Prostate gland (tissue), 2 donors: ENCODE measurements around the gene NOTCH1. TPM values are rescaled to one million over a fixed set of nuclear protein-coding genes. Genes with fewer than 3 reads are reported as not detected.

Experiments
- DNase-seq: peaks from one replicate; pipeline ENCODE4 v3.0.0-alpha.2; 2019; ENCODE audit warnings: low spot score
- H3K27ac ChIP-seq, 2 donors: fragments of 200-600 bp; sonication (generic); 2 replicates each; pipeline ENCODE4 v1.5.1; 2017 to 2019
- H3K27me3 ChIP-seq: fragments of 200-600 bp; sonication (generic); replicated peaks from 2 replicates; pipeline ENCODE4 v1.5.1; 2019; ENCODE audit not compliant: insufficient read depth
- H3K36me3 ChIP-seq, 2 donors: fragments of 200-600 bp; sonication (generic); 1 replicate in 1 of 2; 2 replicates in 1 of 2; pipeline versions ENCODE4 v1.5.1 to v1.8.1; 2017 to 2019
- H3K4me1 ChIP-seq: fragments of 200-600 bp; sonication (generic); replicated peaks from 2 replicates; pipeline ENCODE4 v1.5.1; 2019
- H3K4me3 ChIP-seq, 2 donors: fragments of 200-600 bp; sonication (generic); 2 replicates each; pipeline ENCODE4 v1.5.1; 2017 to 2019
- H3K9me3 ChIP-seq: fragments of 200-600 bp; sonication (generic); 2 replicates; pipeline ENCODE4 v1.5.1; 2017
- POLR2A ChIP-seq: fragments of 450-650 bp; IDR thresholded peaks from one replicate; pipeline ENCODE4 v1.6.1; 2016; ENCODE audit warnings: antibody characterized with exemption, mild to moderate bottlenecking
- POLR2AphosphoS5 ChIP-seq: sonication (generic); formaldehyde crosslinking; IDR thresholded peaks from one replicate; pipeline ENCODE4 v1.6.1; 2017; ENCODE audit warnings: antibody characterized with exemption
- WGBS: methylation state at CpG from one replicate; pipeline ENCODE4 v1.1.5; 2018; 5-methylcytosine and 5-hydroxymethylcytosine counted together
- intact Hi-C: fragments of 100-400 bp; cut with DNase I; formaldehyde crosslinking; loops from one replicate; pipeline ENCODE4 v1.14.2; 2022
- total RNA-seq, 2 donors: library from RNA; depleted of rRNA; stranded (reverse); fragments of >200 nt; gene quantifications; one replicate each; pipeline ENCODE4 v1.1.0, GENCODE V29; 2016
- TF ChIP-seq, protein P1 (sequence below), 4 experiments: fragments of 200-600 bp in 2 of 4; fragments of 450-650 bp in 2 of 4; sonication (generic) in 2 of 4; IDR thresholded peaks; 1 replicate in 3 of 4; 2 replicates in 1 of 4; pipeline ENCODE4 v1.5.1; 2016 to 2019; ENCODE audit warnings: antibody characterized with exemption in 4 of 4, mild to moderate bottlenecking in 2 of 4, moderate library complexity in 2 of 4

Gene NOTCH1
- total RNA-seq, 2 donors from 2014 or later, result 38.0 to 63.3 TPM

DNA sequence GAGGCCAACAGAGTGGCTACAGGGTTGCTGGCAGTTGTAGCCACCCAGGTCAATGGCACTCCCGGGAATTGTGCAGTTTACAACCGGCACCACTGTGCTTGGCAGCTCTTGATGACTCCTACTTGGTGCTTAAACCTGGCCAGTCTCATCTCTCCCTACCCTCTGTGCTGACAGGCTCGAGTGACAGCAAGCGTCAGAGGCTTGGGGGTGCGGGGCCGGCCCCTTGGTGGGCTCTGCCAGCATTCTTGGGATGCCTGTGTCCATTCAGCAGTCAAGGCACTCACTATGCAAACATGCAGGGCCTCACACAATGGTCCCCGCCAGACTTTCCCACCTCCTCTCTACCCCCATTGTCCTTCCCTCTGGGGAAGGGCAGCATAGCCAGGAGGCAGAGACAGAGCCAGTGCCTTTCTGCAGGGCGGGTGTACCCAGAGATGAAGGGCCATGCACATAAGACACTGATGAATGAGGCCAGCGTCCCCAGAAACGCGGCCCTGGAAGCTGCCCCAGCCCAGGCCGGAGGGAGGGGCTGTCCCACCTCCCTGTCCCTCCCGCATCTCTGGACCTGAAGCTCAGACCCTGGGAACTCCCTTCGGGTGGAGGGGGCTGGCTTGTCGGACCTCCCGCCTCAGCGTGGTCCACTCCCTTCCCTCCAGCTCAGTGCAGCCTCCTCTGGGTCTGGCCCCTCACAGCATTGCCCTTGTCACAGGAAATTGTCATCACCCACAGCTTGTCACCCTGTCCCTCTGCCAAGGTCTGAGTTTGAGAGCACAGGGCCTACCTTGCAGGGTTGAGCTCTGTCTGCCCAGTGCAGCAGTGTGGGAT is 26.4 kb upstream of the NOTCH1 start:
- no peaks in the 10 kb centered on the region for H3K36me3 ChIP-seq
- peaks cover 7% of the 10 kb centered on the region for H3K4me1 ChIP-seq
- 52% methylated on average over 17 of the region's 17 CpGs for WGBS
- no peak overlapping the region for H3K27ac ChIP-seq
- DNase-seq, result no peak
- H3K9me3 ChIP-seq, result no peaks in the 10 kb centered on the region
- no peak overlapping the region for H3K4me3 ChIP-seq
- H3K27me3 ChIP-seq, result no peaks in the 10 kb centered on the region
- intact Hi-C loops, result no loop called here
- TF ChIP-seq POLR2AphosphoS5 (no peak), POLR2A (no peak)
- TF ChIP-seq, protein P1, sequence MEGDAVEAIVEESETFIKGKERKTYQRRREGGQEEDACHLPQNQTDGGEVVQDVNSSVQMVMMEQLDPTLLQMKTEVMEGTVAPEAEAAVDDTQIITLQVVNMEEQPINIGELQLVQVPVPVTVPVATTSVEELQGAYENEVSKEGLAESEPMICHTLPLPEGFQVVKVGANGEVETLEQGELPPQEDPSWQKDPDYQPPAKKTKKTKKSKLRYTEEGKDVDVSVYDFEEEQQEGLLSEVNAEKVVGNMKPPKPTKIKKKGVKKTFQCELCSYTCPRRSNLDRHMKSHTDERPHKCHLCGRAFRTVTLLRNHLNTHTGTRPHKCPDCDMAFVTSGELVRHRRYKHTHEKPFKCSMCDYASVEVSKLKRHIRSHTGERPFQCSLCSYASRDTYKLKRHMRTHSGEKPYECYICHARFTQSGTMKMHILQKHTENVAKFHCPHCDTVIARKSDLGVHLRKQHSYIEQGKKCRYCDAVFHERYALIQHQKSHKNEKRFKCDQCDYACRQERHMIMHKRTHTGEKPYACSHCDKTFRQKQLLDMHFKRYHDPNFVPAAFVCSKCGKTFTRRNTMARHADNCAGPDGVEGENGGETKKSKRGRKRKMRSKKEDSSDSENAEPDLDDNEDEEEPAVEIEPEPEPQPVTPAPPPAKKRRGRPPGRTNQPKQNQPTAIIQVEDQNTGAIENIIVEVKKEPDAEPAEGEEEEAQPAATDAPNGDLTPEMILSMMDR (IDR thresholded peaks at IDR 0.05), result no peak

DNA sequence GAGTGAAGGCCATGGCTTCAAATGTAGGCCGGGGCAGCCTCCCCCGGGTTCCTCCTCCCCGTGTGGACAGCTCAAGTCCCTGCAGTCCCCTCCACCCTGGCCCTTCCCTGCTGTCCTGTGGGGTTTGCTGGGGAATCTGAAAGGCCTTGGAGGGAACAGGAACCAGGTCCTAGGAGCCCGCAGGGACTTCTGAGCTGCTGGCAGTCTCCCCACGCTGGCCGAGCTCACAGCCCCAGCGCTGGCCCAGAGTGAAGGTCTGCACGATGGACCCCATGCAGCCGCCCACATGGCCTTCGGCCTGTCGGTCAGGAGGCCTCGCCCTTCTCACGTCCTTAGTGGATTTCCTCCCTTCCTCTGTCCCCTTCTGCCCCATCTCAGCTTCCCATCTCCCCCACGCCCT is 25.7 kb upstream of the NOTCH1 start:
- Histone ChIP-seq H3K27me3 (no peaks in the 10 kb centered on the region), H3K27ac (no peak overlapping the region), H3K9me3 (no peaks in the 10 kb centered on the region), H3K36me3 (no peaks in the 10 kb centered on the region), H3K4me1 (peaks cover 7% of the 10 kb centered on the region), H3K4me3 (no peak overlapping the region)
- intact Hi-C loops, result no loop called here
- no peak for DNase-seq
- 88% methylated on average over 14 of the region's 14 CpGs for WGBS
- no peak for TF ChIP-seq POLR2A
- no peak for TF ChIP-seq POLR2AphosphoS5
- TF ChIP-seq, protein P1 (IDR thresholded peaks at IDR 0.05), result no peak

DNA sequence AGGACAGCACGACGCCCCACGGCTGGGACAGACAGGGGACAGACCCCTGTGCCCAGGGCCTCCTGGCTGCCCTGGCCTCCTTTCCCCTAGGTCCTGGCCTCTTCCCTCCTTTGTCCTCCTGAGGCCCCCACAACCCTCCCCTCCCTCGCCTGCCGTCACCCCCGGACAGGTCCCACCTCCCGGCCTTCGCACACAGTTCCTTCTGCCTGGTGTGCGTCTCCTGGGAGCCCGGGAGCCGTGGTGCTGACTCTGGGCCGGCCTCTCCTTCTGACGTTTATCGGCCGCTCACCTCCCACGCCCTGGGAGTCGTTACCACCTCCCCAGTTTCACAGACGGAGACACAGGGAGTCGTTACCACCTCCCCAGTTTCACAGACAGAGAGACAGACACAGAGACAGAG is 25.1 kb upstream of the NOTCH1 start:
- intact Hi-C loops, result no loop called here
- Histone ChIP-seq H3K4me1 (peaks cover 7% of the 10 kb centered on the region), H3K27me3 (no peaks in the 10 kb centered on the region), H3K9me3 (no peaks in the 10 kb centered on the region), H3K36me3 (no peaks in the 10 kb centered on the region), H3K4me3 (no peak overlapping the region), H3K27ac (no peak overlapping the region)
- 90% methylated on average over 17 of the region's 19 CpGs for WGBS
- TF ChIP-seq POLR2A, result no peak
- no peak for TF ChIP-seq POLR2AphosphoS5
- TF ChIP-seq, protein P1 (IDR thresholded peaks at IDR 0.05), result no peak
- no peak for DNase-seq

DNA sequence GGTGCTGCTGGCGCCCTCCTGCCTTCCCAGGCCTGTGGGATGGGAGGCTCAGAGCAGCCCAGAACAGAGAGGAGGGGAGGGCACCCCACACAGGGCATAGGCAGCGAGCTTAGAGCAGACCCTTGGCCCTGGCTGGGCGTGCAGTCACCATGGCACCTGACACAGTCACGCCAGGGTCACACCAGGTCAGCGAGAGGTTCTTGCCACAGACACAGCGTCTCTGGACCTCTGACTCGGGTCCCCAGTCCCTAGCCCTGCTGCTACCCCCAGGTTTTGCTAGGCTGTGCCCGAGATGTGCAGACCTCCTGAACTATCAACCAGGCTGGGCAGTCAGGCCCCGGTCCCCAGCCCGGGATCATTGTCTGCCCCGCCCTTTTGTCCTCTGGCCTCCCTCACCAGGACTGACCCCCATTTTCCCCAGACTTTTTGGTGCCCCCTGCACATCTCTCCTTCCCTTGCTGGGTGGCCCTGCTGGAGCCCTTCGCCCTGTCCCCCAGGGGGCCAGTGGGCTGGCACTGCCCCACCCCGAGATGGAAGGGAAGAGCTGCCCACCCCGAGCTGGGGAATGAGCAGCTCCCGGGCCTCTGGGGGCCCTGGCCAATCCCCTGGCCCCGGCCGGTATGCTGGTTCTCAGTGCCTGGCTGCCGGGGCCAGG is 24.5 kb upstream of the NOTCH1 start:
- Histone ChIP-seq H3K4me1 (peaks cover 7% of the 10 kb centered on the region), H3K27ac (no peak overlapping the region), H3K4me3 (no peak overlapping the region), H3K36me3 (no peaks in the 10 kb centered on the region), H3K9me3 (no peaks in the 10 kb centered on the region), H3K27me3 (no peaks in the 10 kb centered on the region)
- no peak for DNase-seq
- TF ChIP-seq POLR2AphosphoS5 (no peak), POLR2A (no peak)
- TF ChIP-seq, protein P1 (IDR thresholded peaks at IDR 0.05), result no peak
- intact Hi-C loops, result no loop called here
- WGBS, result 96% methylated on average over 16 of the region's 18 CpGs
